Keratinocyte (primary cell): ENCODE data around the gene PRDM10. TPM values are rescaled to one million over a fixed set of nuclear protein-coding genes. Genes with fewer than 3 reads are reported as not detected.

Source experiments
- DNase-seq: peaks from one replicate; pipeline ENCODE4 v3.0.0-alpha.2; 2011; ENCODE audit warnings: low read depth, missing footprints, low spot score
- FAIRE-seq: peaks from 2 replicates; lab custom pipeline; 2011; peaks lifted over from hg19 to GRCh38; lab: Jason Lieb, UNC
- H2AFZ ChIP-seq: 2 replicates; pipeline ENCODE4 v1.6.0; 2012; ENCODE audit warnings: low read length, control low read depth, inconsistent platforms; ENCODE audit not compliant: control insufficient read depth
- H3K27ac ChIP-seq: 2 replicates; pipeline ENCODE4 v1.5.1; 2011; ENCODE audit warnings: low read length; ENCODE audit not compliant: control insufficient read depth, insufficient read depth
- H3K27me3 ChIP-seq: 3 replicates; pipeline ENCODE4 v1.6.0; 2011; ENCODE audit warnings: low read length; ENCODE audit not compliant: control insufficient read depth, insufficient read depth; ENCODE audit errors: extremely low read depth
- H3K36me3 ChIP-seq, 2 experiments: 2 replicates in 1 of 2; 3 replicates in 1 of 2; pipeline ENCODE4 v1.5.1; 2011; ENCODE audit warnings: low read length in 2 of 2, mild to moderate bottlenecking in 1 of 2; ENCODE audit not compliant: control insufficient read depth in 2 of 2, insufficient read depth in 2 of 2; ENCODE audit errors: extremely low read depth in 1 of 2
- H3K4me1 ChIP-seq: 3 replicates; pipeline ENCODE4 v1.5.1; 2011; ENCODE audit warnings: low read length; ENCODE audit not compliant: control insufficient read depth, insufficient read depth; ENCODE audit errors: extremely low read depth
- H3K4me2 ChIP-seq: 3 replicates; pipeline ENCODE4 v1.6.0; 2011; ENCODE audit warnings: low read depth, low read length; ENCODE audit not compliant: control insufficient read depth, insufficient read depth; ENCODE audit errors: extremely low read depth
- H3K4me3 ChIP-seq, 3 experiments: fragments of 200-600 bp in 1 of 3; sonication (generic) in 1 of 3; 2 replicates in 2 of 3; 3 replicates in 1 of 3; pipeline ENCODE4 v1.5.1; 2011 to 2016; ENCODE audit warnings: low read length in 3 of 3, mild to moderate bottlenecking in 3 of 3, control low read depth in 2 of 3, inconsistent platforms in 1 of 3, low read depth in 1 of 3, mixed read lengths in 1 of 3, mixed run types in 1 of 3, moderate library complexity in 1 of 3; ENCODE audit not compliant: control insufficient read depth in 2 of 3, insufficient read depth in 2 of 3; ENCODE audit errors: extremely low read depth in 1 of 3
- H3K79me2 ChIP-seq: 2 replicates; pipeline ENCODE4 v1.6.0; 2012; ENCODE audit warnings: low read length; ENCODE audit not compliant: control insufficient read depth, insufficient read depth
- H3K9ac ChIP-seq: 3 replicates; pipeline ENCODE4 v1.6.0; 2011; ENCODE audit warnings: low read length; ENCODE audit not compliant: control insufficient read depth, insufficient read depth; ENCODE audit errors: extremely low read depth
- H3K9me1 ChIP-seq: 3 replicates; pipeline ENCODE4 v1.6.0; 2011; ENCODE audit warnings: low read length; ENCODE audit not compliant: control insufficient read depth, insufficient read depth; ENCODE audit errors: extremely low read depth
- H3K9me3 ChIP-seq: 2 replicates; pipeline ENCODE4 v1.5.1; 2012; ENCODE audit warnings: low read depth, low read length; ENCODE audit not compliant: control insufficient read depth
- H4K20me1 ChIP-seq: 3 replicates; pipeline ENCODE4 v1.6.0; 2011; ENCODE audit warnings: low read length; ENCODE audit not compliant: control insufficient read depth, insufficient read depth; ENCODE audit errors: extremely low read depth
- EZH2 ChIP-seq: IDR thresholded peaks from one replicate; pipeline ENCODE4 v1.6.1; 2012; ENCODE audit warnings: inconsistent platforms, mild to moderate bottlenecking, low read length, moderate library complexity
- dilution Hi-C: fragments of 300-500 bp; cut with MboI; formaldehyde crosslinking; loops from one replicate; pipeline ENCODE4 v1.7.0; 2020; ENCODE audit warnings: low sequenced_read_pairs; ENCODE audit not compliant: extremely low pct_ligation_motif_present
- polyA plus RNA-seq, 5 experiments: library from polyadenylated mRNA; depleted of rRNA in 3 of 5; stranded (reverse) in 3 of 5; stranded (forward) in 1 of 5; unstranded in 1 of 5; fragments of >200 nt; gene quantifications; 1 replicate in 1 of 5; 2 replicates in 3 of 5; 3 replicates in 1 of 5; pipeline versions ENCODE4 v1.2.1 to v1.2.3, GENCODE V29; 2011 to 2012; ENCODE audit warnings: missing spikeins in 2 of 5, low read depth in 1 of 5, low replicate concordance in 1 of 5
- TF ChIP-seq, protein P1 (sequence below), 3 experiments: IDR thresholded peaks in 1 of 3; conservative IDR thresholded peaks in 1 of 3; optimal IDR thresholded peaks in 1 of 3; 2 replicates in 2 of 3; 3 replicates in 1 of 3; pipeline versions ENCODE3 to v1.5.1; 2011; ENCODE audit warnings: low read length in 3 of 3, mild to moderate bottlenecking in 3 of 3, moderate library complexity in 2 of 3, control low read depth in 1 of 3, inconsistent platforms in 1 of 3; ENCODE audit not compliant: insufficient read depth in 2 of 3; ENCODE audit errors: extremely low read depth in 1 of 3

The PRDM10 gene
- polyA plus RNA-seq, 1 donor (not counting 4 experiments of a cell fraction or from before 2014, with no cell fraction given) = 4.7 TPM

DNA sequence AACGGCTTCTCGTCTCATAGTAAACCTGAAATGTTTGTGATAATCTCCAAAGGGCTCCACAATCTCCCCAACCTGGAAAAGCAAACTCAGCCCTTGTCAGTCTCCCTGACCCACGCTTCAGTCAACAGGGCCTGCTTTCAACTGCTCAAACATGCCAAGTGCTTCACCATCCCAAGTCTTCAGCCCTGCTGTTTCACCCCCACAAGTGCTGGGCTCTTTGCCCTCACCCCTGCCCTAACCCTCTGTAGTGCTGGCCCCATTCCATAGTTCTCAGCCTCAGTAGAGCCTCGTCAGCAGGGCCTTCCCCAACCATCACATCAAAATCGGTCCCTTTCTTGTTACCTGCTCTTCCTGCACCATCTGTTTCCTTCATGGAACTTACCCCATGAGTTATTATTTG lies 63.9 kb downstream of the PRDM10 start:
- H3K9me1 ChIP-seq = no peaks in the 10 kb centered on the region
- DNase-seq (no peak), FAIRE-seq (no peak)
- H3K79me2 ChIP-seq = no peaks in the 10 kb centered on the region
- no peak overlapping the region for H3K4me2 ChIP-seq
- H3K9me3 ChIP-seq = no peaks in the 10 kb centered on the region
- no peak overlapping the region for H3K4me3 ChIP-seq
- H3K4me1 ChIP-seq = no peaks in the 10 kb centered on the region
- peaks cover 5 to 15% of the 10 kb centered on the region in 2 experiments for H3K36me3 ChIP-seq
- H3K9ac ChIP-seq = no peak overlapping the region
- H4K20me1 ChIP-seq = no peaks in the 10 kb centered on the region
- no peaks in the 10 kb centered on the region for H3K27me3 ChIP-seq
- dilution Hi-C loops = loop anchor here (25.0 kb wide), 1 partner anchor 199 kb away; no protein-coding TSS in a partner anchor
- no peak overlapping the region for H3K27ac ChIP-seq
- TF ChIP-seq, protein P1, sequence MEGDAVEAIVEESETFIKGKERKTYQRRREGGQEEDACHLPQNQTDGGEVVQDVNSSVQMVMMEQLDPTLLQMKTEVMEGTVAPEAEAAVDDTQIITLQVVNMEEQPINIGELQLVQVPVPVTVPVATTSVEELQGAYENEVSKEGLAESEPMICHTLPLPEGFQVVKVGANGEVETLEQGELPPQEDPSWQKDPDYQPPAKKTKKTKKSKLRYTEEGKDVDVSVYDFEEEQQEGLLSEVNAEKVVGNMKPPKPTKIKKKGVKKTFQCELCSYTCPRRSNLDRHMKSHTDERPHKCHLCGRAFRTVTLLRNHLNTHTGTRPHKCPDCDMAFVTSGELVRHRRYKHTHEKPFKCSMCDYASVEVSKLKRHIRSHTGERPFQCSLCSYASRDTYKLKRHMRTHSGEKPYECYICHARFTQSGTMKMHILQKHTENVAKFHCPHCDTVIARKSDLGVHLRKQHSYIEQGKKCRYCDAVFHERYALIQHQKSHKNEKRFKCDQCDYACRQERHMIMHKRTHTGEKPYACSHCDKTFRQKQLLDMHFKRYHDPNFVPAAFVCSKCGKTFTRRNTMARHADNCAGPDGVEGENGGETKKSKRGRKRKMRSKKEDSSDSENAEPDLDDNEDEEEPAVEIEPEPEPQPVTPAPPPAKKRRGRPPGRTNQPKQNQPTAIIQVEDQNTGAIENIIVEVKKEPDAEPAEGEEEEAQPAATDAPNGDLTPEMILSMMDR (optimal IDR thresholded peaks at IDR 0.05 in 1 of 3, IDR thresholded peaks at IDR 0.05 in 1 of 3, conservative IDR thresholded peaks at IDR 0.05 in 1 of 3; ENCODE audit: extremely low read depth in 1 of 3, insufficient read depth in 2 of 3, low read length in 3 of 3) = no peak
- TF ChIP-seq EZH2 = no peak
- H2AFZ ChIP-seq = no peak overlapping the region

DNA sequence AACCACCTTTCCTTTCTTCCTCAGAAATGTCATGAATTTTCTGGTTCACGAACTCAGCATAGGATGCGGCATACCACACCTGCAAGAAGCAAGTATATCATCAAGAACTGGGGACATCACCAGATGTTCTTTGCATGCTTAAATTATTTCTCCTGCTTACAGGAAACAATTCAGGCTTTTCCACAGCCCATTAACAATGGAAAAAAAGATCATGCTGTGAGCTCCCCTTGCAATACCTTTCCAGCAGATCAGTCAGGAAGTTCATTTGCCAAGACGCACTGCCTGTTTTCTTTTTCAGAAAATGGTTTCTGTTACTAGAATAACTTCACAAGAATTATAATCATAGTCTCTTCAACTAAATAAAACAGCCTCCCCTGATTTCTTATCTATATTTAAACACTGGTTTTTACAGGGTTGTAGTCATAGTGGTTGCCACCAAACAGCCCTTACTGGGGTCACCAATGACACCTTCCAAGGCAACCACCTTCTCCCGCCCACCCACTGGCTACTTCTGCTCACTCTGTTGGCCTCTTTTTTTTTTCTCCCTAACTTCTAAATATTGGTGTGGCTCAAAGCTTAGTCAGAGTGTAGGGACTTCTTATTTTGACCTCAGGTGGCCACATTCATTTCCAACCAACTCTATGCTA lies 64.9 kb downstream of the PRDM10 start:
- H3K4me2 ChIP-seq = no peak overlapping the region
- no peak overlapping the region for H3K9ac ChIP-seq
- H3K27ac ChIP-seq = no peak overlapping the region
- DNase-seq = no peak
- no peaks in the 10 kb centered on the region for H3K9me1 ChIP-seq
- FAIRE-seq = no peak
- no peak overlapping the region for H3K4me3 ChIP-seq
- H2AFZ ChIP-seq = no peak overlapping the region
- peaks cover 8% of the 10 kb centered on the region for H3K4me1 ChIP-seq
- dilution Hi-C loops = loop anchor here (25.0 kb wide), 1 partner anchor 200 kb away; no protein-coding TSS in a partner anchor
- peaks cover 3 to 15% of the 10 kb centered on the region in 2 experiments for H3K36me3 ChIP-seq
- no peak for TF ChIP-seq EZH2
- TF ChIP-seq, protein P1 (optimal IDR thresholded peaks at IDR 0.05 in 1 of 3, IDR thresholded peaks at IDR 0.05 in 1 of 3, conservative IDR thresholded peaks at IDR 0.05 in 1 of 3; ENCODE audit: extremely low read depth in 1 of 3, insufficient read depth in 2 of 3, low read length in 3 of 3) = no peak
- H3K79me2 ChIP-seq = no peaks in the 10 kb centered on the region
- H3K27me3 ChIP-seq = no peaks in the 10 kb centered on the region
- H4K20me1 ChIP-seq = no peaks in the 10 kb centered on the region
- no peaks in the 10 kb centered on the region for H3K9me3 ChIP-seq
